PC-3 (cell line): ENCODE data around the gene AHNAK2. TPM values are rescaled to one million over a fixed set of nuclear protein-coding genes. Genes with fewer than 3 reads are reported as not detected.

ENCODE experiments used
- ATAC-seq: fragments of 200-7000 bp; cut with Tn5 transposase; 2 replicates; pipeline ENCODE4 v1.9.1; 2020; ENCODE audit warnings: mild to moderate bottlenecking, moderate library complexity
- BruUV-seq: library from RNA; stranded (reverse); fragments of 400-500 nt; replicated peaks from 2 replicates; lab custom pipeline; 2021; lab: Mats Ljungman, UMichigan
- CTCF ChIA-PET: fragments of 300-600 bp; sonication (Branson Sonifier 250); formaldehyde crosslinking; loops from one replicate; lab custom pipeline; 2022; ENCODE audit warnings: antibody characterized with exemption; lab: Charles Lee
- POLR2A ChIA-PET: fragments of 300-600 bp; sonication (Branson Sonifier 250); formaldehyde crosslinking; loops from one replicate; lab custom pipeline; 2022; ENCODE audit warnings: antibody characterized with exemption; ENCODE audit not compliant: unreplicated experiment; lab: Charles Lee
- DNase-seq: peaks from one replicate; pipeline ENCODE4 v3.0.0-alpha.2; 2015
- H2AFZ ChIP-seq: fragments of 300-600 bp; sonication (generic); 2 replicates; pipeline ENCODE4 v1.6.0; 2016; ENCODE audit warnings: antibody characterized with exemption, low read length
- H3F3A ChIP-seq: fragments of 300-600 bp; sonication (generic); one replicate; pipeline ENCODE4 v1.6.0; 2017; ENCODE audit warnings: antibody characterized with exemption, low read length, control low read depth, mild to moderate bottlenecking; ENCODE audit not compliant: unreplicated experiment
- H3K27ac ChIP-seq: fragments of 300-600 bp; sonication (generic); 2 replicates; pipeline ENCODE4 v1.5.1; 2016; ENCODE audit warnings: mild to moderate bottlenecking, low read length
- H3K27me3 ChIP-seq: fragments of 300-600 bp; sonication (generic); 2 replicates; pipeline ENCODE4 v1.6.1; 2016; ENCODE audit warnings: low read length, mixed read lengths
- H3K36me3 ChIP-seq: fragments of 300-600 bp; sonication (generic); 2 replicates; pipeline ENCODE4 v1.6.1; 2016; ENCODE audit warnings: low read depth, mixed run types, low read length, mixed read lengths
- H3K4me1 ChIP-seq: fragments of 300-600 bp; sonication (generic); 2 replicates; pipeline ENCODE4 v1.5.1; 2016; ENCODE audit warnings: low read length; ENCODE audit not compliant: insufficient read depth
- H3K4me2 ChIP-seq: fragments of 300-600 bp; sonication (generic); 2 replicates; pipeline ENCODE4 v1.6.0; 2016; ENCODE audit warnings: low read length
- H3K4me3 ChIP-seq: fragments of 300-600 bp; sonication (generic); 2 replicates; pipeline ENCODE4 v1.5.1; 2016; ENCODE audit warnings: mild to moderate bottlenecking, low read length, mixed read lengths
- H3K79me2 ChIP-seq: fragments of 300-600 bp; sonication (generic); 2 replicates; pipeline ENCODE4 v1.6.1; 2017; ENCODE audit warnings: low read length, mixed read lengths
- H3K9ac ChIP-seq: fragments of 300-600 bp; sonication (generic); 2 replicates; pipeline ENCODE4 v1.6.0; 2016; ENCODE audit warnings: mild to moderate bottlenecking, low read length
- H3K9me2 ChIP-seq: fragments of 300-600 bp; sonication (generic); replicated peaks from 2 replicates; pipeline ENCODE4 v1.6.1; 2016; ENCODE audit warnings: mixed run types, low read length, mixed read lengths
- H3K9me3 ChIP-seq: fragments of 300-600 bp; sonication (generic); 2 replicates; pipeline ENCODE4 v1.6.1; 2016; ENCODE audit warnings: low read length, mixed read lengths
- H4K20me1 ChIP-seq: fragments of 300-600 bp; sonication (generic); 2 replicates; pipeline ENCODE4 v1.6.1; 2016; ENCODE audit warnings: low read length, mixed read lengths
- CTCF ChIP-seq: fragments of 300-600 bp; sonication (generic); conservative IDR thresholded peaks from 2 replicates; pipeline ENCODE4 v1.5.1; 2017; ENCODE audit warnings: antibody characterized with exemption, low read depth, mild to moderate bottlenecking, low read length
- EZH2 ChIP-seq: fragments of 300-600 bp; sonication (generic); IDR thresholded peaks from one replicate; pipeline ENCODE4 v1.6.1; 2017; ENCODE audit warnings: antibody characterized with exemption, mild to moderate bottlenecking, low read length; ENCODE audit not compliant: unreplicated experiment
- EZH2phosphoT487 ChIP-seq: fragments of 300-600 bp; sonication (generic); IDR thresholded peaks from 2 replicates; pipeline ENCODE4 v1.6.1; 2018; ENCODE audit warnings: mild to moderate bottlenecking, antibody characterized with exemption, low read length, borderline replicate concordance
- intact Hi-C: fragments of 100-400 bp; cut with micrococcal nuclease; formaldehyde crosslinking; loops from 2 replicates; pipeline ENCODE4 v1.9.0; 2023
- total RNA-seq: library from RNA; depleted of rRNA; stranded (reverse); fragments of >200 nt; gene quantifications from 2 replicates; pipeline ENCODE4 v1.2.3, GENCODE V29; 2014

Gene AHNAK2
- total RNA-seq, 1 experiment from 2014 or later, result 25.0 TPM

- CTCF ChIA-PET, result no interaction called here
Measured at GRCh38 chr14:104984056-104984894, 6.1 kb upstream of the AHNAK2 start.

GRCh38 chr14:104983231-104983721, 5.1 kb upstream of the AHNAK2 start:
- Histone ChIP-seq H3K36me3 (no peaks in the 10 kb centered on the region), H3K4me2 (no peak overlapping the region), H3K4me1 (peaks cover 26% of the 10 kb centered on the region), H3K27ac (no peak overlapping the region), H4K20me1 (no peaks in the 10 kb centered on the region), H3K9me2 (no peaks in the 10 kb centered on the region), H3K79me2 (peaks cover 15% of the 10 kb centered on the region), H3K9me3 (no peaks in the 10 kb centered on the region), H3K9ac (no peak overlapping the region), H3K4me3 (no peak overlapping the region), H2AFZ (no peak overlapping the region), H3K27me3 (no peaks in the 10 kb centered on the region), H3F3A (no peaks in the 10 kb centered on the region)
- ChIA-PET CTCF (no interaction called here), POLR2A (no interaction called here)
- ATAC-seq (no peak), DNase-seq (no peak)
- no TSS peak for BruUV-seq
- TF ChIP-seq EZH2phosphoT487 (no peak), CTCF (no peak), EZH2 (no peak)
- intact Hi-C loops, result no loop called here

More at GRCh38 chr14:104984056-104984894, 6.1 kb upstream of the AHNAK2 start:
- Histone ChIP-seq H3K27me3 (no peaks in the 10 kb centered on the region), H3K9me2 (no peaks in the 10 kb centered on the region), H3K9ac (no peak overlapping the region), H3F3A (no peaks in the 10 kb centered on the region), H3K9me3 (no peaks in the 10 kb centered on the region), H3K79me2 (peaks cover 15% of the 10 kb centered on the region), H3K4me3 (no peak overlapping the region), H3K4me2 (no peak overlapping the region), H3K4me1 (peaks cover 23% of the 10 kb centered on the region), H3K36me3 (no peaks in the 10 kb centered on the region), H2AFZ (no peak overlapping the region), H4K20me1 (no peaks in the 10 kb centered on the region), H3K27ac (no peak overlapping the region)
- intact Hi-C loops, result no loop called here
- BruUV-seq, result no TSS peak
- no peak for DNase-seq
- ATAC-seq, result no peak
- no peak for TF ChIP-seq CTCF
- TF ChIP-seq EZH2, result no peak
- TF ChIP-seq EZH2phosphoT487, result no peak
- POLR2A ChIA-PET, result no interaction called here
